Endothelial cell of umbilical vein (primary cell): Measurements from ENCODE around the gene NFS1. TPM values are rescaled to one million over a fixed set of nuclear protein-coding genes. Genes with fewer than 3 reads are reported as not detected.

ENCODE experiments used
- BruUV-seq: library from RNA; stranded (reverse); fragments of 400-500 nt; replicated peaks from 2 replicates; lab custom pipeline; 2021; lab: Mats Ljungman, UMichigan
- CTCF ChIA-PET: fragments of 300-600, 350-600 bp; sonication (Branson Sonifier 250); formaldehyde crosslinking; loops from one replicate; lab custom pipeline; 2021; ENCODE audit warnings: antibody characterized with exemption, inconsistent platforms; lab: Charles Lee
- POLR2A ChIA-PET: fragments of 300-600, 350-600 bp; sonication (Branson Sonifier 250); formaldehyde crosslinking; loops from one replicate; lab custom pipeline; 2021; ENCODE audit warnings: antibody characterized with exemption, inconsistent platforms; lab: Charles Lee
- DNase-seq: peaks from one replicate; pipeline ENCODE4 v3.0.0-alpha.2; 2011; ENCODE audit warnings: low read depth, low spot score
- FAIRE-seq: peaks from 2 replicates; lab custom pipeline; 2011; peaks lifted over from hg19 to GRCh38; lab: Jason Lieb, UNC
- H2AFZ ChIP-seq: 2 replicates; pipeline ENCODE4 v1.6.0; 2012; ENCODE audit warnings: low read depth, low read length, control low read depth, inconsistent platforms
- H3K27ac ChIP-seq: 2 replicates; pipeline ENCODE4 v1.5.1; 2011; ENCODE audit warnings: low read depth, mild to moderate bottlenecking, control low read depth, low read length, moderate library complexity; ENCODE audit not compliant: insufficient read depth
- H3K27me3 ChIP-seq, 2 experiments: 2 replicates each; pipeline versions ENCODE4 v1.6.0 to v1.6.1; 2011; ENCODE audit warnings: low read length in 2 of 2, mixed read lengths in 1 of 2; ENCODE audit not compliant: control insufficient read depth in 2 of 2, insufficient read depth in 2 of 2
- H3K36me3 ChIP-seq, 2 experiments: 2 replicates in 1 of 2; 3 replicates in 1 of 2; pipeline ENCODE4 v1.5.1; 2011; ENCODE audit warnings: low read length in 2 of 2, mild to moderate bottlenecking in 1 of 2, moderate library complexity in 1 of 2; ENCODE audit not compliant: control insufficient read depth in 2 of 2, insufficient read depth in 2 of 2; ENCODE audit errors: extremely low read depth in 1 of 2
- H3K4me1 ChIP-seq: 3 replicates; pipeline ENCODE4 v1.5.1; 2011; ENCODE audit warnings: mild to moderate bottlenecking, low read length; ENCODE audit not compliant: control insufficient read depth, insufficient read depth; ENCODE audit errors: extremely low read depth
- H3K4me2 ChIP-seq: 2 replicates; pipeline ENCODE4 v1.6.1; 2011; ENCODE audit warnings: low read length, control low read depth, mixed read lengths; ENCODE audit not compliant: insufficient read depth
- H3K4me3 ChIP-seq, 3 experiments: fragments of 200-600 bp in 1 of 3; sonication (generic), shearing (Covaris generic) in 1 of 3; replicated peaks in 1 of 3; 2 replicates each; pipeline ENCODE4 v1.5.1; 2011 to 2016; ENCODE audit warnings: control low read depth in 3 of 3, low read length in 3 of 3, mild to moderate bottlenecking in 2 of 3, inconsistent platforms in 1 of 3, low read depth in 1 of 3, moderate library complexity in 1 of 3; ENCODE audit not compliant: insufficient read depth in 1 of 3
- H3K79me2 ChIP-seq: 2 replicates; pipeline ENCODE4 v1.6.0; 2012; ENCODE audit warnings: low read length, inconsistent platforms; ENCODE audit not compliant: control insufficient read depth, insufficient read depth
- H3K9ac ChIP-seq: replicated peaks from 2 replicates; pipeline ENCODE3; 2011; ENCODE audit warnings: low read length, control low read depth; ENCODE audit not compliant: insufficient read depth; ENCODE audit errors: extremely low read depth
- H3K9me1 ChIP-seq: replicated peaks from 3 replicates; pipeline ENCODE4 v1.6.0; 2011; ENCODE audit warnings: mild to moderate bottlenecking, low read length; ENCODE audit not compliant: control insufficient read depth, insufficient read depth; ENCODE audit errors: extremely low read depth
- H3K9me3 ChIP-seq: replicated peaks from 2 replicates; pipeline ENCODE4 v1.5.1; 2012; ENCODE audit warnings: low read length, inconsistent platforms; ENCODE audit not compliant: control insufficient read depth, insufficient read depth
- H4K20me1 ChIP-seq: replicated peaks from 2 replicates; pipeline ENCODE3; 2011; ENCODE audit warnings: mild to moderate bottlenecking, low read length; ENCODE audit not compliant: control insufficient read depth, insufficient read depth; ENCODE audit errors: extremely low read depth
- CTCF ChIP-seq, 2 donors: IDR thresholded peaks; 1 replicate in 1 of 2; 2 replicates in 1 of 2; pipeline ENCODE4 v1.5.1; 2011; ENCODE audit warnings: low read length in 2 of 2, mild to moderate bottlenecking in 2 of 2, moderate library complexity in 2 of 2, control low read depth in 1 of 2, inconsistent platforms in 1 of 2, low read depth in 1 of 2; ENCODE audit not compliant: insufficient read depth in 1 of 2; ENCODE audit errors: extremely low read depth in 1 of 2
- FOS ChIP-seq: IDR thresholded peaks from 2 replicates; pipeline ENCODE4 v1.6.1; 2011; ENCODE audit warnings: mild to moderate bottlenecking, low read length, moderate library complexity, borderline replicate concordance; ENCODE audit not compliant: insufficient read depth
- GATA2 ChIP-seq: IDR thresholded peaks from 2 replicates; pipeline ENCODE4 v1.7.0; 2011; ENCODE audit warnings: low read depth, mild to moderate bottlenecking, moderate library complexity, mixed read lengths, low read length; ENCODE audit not compliant: insufficient read length, insufficient read depth
- JUN ChIP-seq: IDR thresholded peaks from 2 replicates; pipeline ENCODE4 v1.6.1; 2011; ENCODE audit warnings: borderline replicate concordance, low read depth; ENCODE audit not compliant: insufficient read length, insufficient read depth
- MYC ChIP-seq: IDR thresholded peaks from one replicate; pipeline ENCODE4 v1.6.1; 2011; ENCODE audit warnings: mild to moderate bottlenecking, low read depth, low read length
- POLR2AphosphoS5 ChIP-seq: IDR thresholded peaks from 2 replicates; pipeline ENCODE4 v1.6.1; 2012; ENCODE audit warnings: low read depth, mild to moderate bottlenecking, control low read depth, low read length, moderate library complexity; ENCODE audit not compliant: insufficient read depth
- dilution Hi-C: fragments of 300-500 bp; cut with MboI; formaldehyde crosslinking; loops from one replicate; pipeline ENCODE4 v1.15.0; 2019; ENCODE audit warnings: low sequenced_read_pairs; ENCODE audit not compliant: extremely low pct_ligation_motif_present
- intact Hi-C: fragments of 100-400 bp; cut with micrococcal nuclease; formaldehyde crosslinking; loops from one replicate; pipeline ENCODE4 v1.10.0; 2022
- polyA plus RNA-seq, 4 experiments: library from polyadenylated mRNA; depleted of rRNA in 3 of 4; stranded (reverse) in 3 of 4; unstranded in 1 of 4; fragments of >200 nt; gene quantifications; 2 replicates each; pipeline versions ENCODE4 v1.2.1 to v1.2.3, GENCODE V29; 2011 to 2012; ENCODE audit warnings: missing spikeins in 1 of 4
- total RNA-seq: library from RNA; stranded (reverse); gene quantifications from 2 replicates; pipeline ENCODE4 v1.2.3, GENCODE V29; 2021

The NFS1 gene
- total and polyA plus RNA-seq, 2 donors (not counting 3 experiments of a cell fraction or from before 2014, with no cell fraction given) = 25.1 to 28.4 TPM

GRCh38 chr20:35637276-35637675, 61.9 kb downstream of the NFS1 start:
- no peak for TF ChIP-seq POLR2AphosphoS5
- no peak for TF ChIP-seq FOS
- no peak for TF ChIP-seq CTCF (IDR thresholded peaks at IDR 0.05; ENCODE audit: extremely low read depth in 1 of 2, insufficient read depth in 1 of 2, low read depth in 1 of 2, low read length in 2 of 2)
- TF ChIP-seq MYC = no peak
- no peak for TF ChIP-seq JUN
- TF ChIP-seq GATA2 = no peak
- Histone ChIP-seq H3K79me2 (peaks cover 40% of the 10 kb centered on the region), H2AFZ (no peak overlapping the region), H3K9ac (no peak overlapping the region), H3K36me3 (peaks cover 0 to under 1% of the 10 kb centered on the region in 2 experiments), H3K27me3 (no peaks in the 10 kb centered on the region), H3K4me2 (no peak overlapping the region), H4K20me1 (peaks cover 3% of the 10 kb centered on the region), H3K9me3 (no peaks in the 10 kb centered on the region), H3K4me1 (no peaks in the 10 kb centered on the region), H3K4me3 (no peak overlapping the region), H3K9me1 (no peaks in the 10 kb centered on the region), H3K27ac (no peak overlapping the region)
- dilution Hi-C loops (no loop called here), intact Hi-C loops (no loop called here)
- no peak for FAIRE-seq
- ChIA-PET POLR2A (no interaction called here), CTCF (interaction anchor here (0.6 kb wide), 1 partner anchor 20 kb away, joined by 5 read pairs; no protein-coding TSS in a partner anchor)
- no peak for DNase-seq
- no TSS peak for BruUV-seq
